SH-SY5Y (cell line): Measurements from ENCODE around the gene MDH1.

ENCODE experiments used
- GATA2 ChIP-seq: IDR thresholded peaks from 2 replicates; pipeline ENCODE4 v1.6.1; 2011; ENCODE audit warnings: mild to moderate bottlenecking, low read depth, low read length
- GATA3 ChIP-seq: IDR thresholded peaks from 2 replicates; pipeline ENCODE4 v1.6.1; 2011; ENCODE audit warnings: low read depth, mild to moderate bottlenecking, low read length, moderate library complexity

GRCh38 chr2:63613391-63613901 is 24.7 kb downstream of the MDH1 start:
- TF ChIP-seq GATA2 (no peak), GATA3 (no peak)
